HCT116 (cell line): ENCODE results near the gene P2RX5. TPM values are rescaled to one million over a fixed set of nuclear protein-coding genes. Genes with fewer than 3 reads are reported as not detected.

Source experiments
- ATAC-seq: fragments of 200-7000 bp; cut with Tn5 transposase; 2 replicates; pipeline ENCODE4 v1.9.1; 2020; ENCODE audit warnings: mild to moderate bottlenecking, moderate library complexity
- BruUV-seq: library from RNA; stranded (reverse); fragments of 400-500 nt; replicated peaks from 2 replicates; lab custom pipeline; 2021; lab: Mats Ljungman, UMichigan
- CTCF ChIA-PET: fragments of 300-600 bp; sonication (Branson Sonifier 250); formaldehyde crosslinking; loops from one replicate; lab custom pipeline; 2021; ENCODE audit warnings: antibody characterized with exemption; lab: Charles Lee
- POLR2A ChIA-PET: fragments of 300-600, 350-600 bp; sonication (Branson Sonifier 250); formaldehyde crosslinking; loops from one replicate; lab custom pipeline; 2021; ENCODE audit warnings: antibody characterized with exemption; lab: Charles Lee
- RAD21 ChIA-PET, 2 experiments: fragments of 300-600 bp; sonication (Branson Sonifier 250); formaldehyde crosslinking; loops; one replicate each; lab custom pipeline; 2023; ENCODE audit warnings: low total read pairs in 2 of 2; ENCODE audit not compliant: uncharacterized antibody in 2 of 2, unreplicated experiment in 2 of 2, low non-redundant PET in 1 of 2; lab: Charles Lee
- DNase-seq: peaks from one replicate; pipeline ENCODE4 v3.0.0-alpha.2; 2010; ENCODE audit warnings: low read depth, low spot score
- H2AFZ ChIP-seq: fragments of 200-600 bp; shearing (Covaris generic), sonication (generic); 2 replicates; pipeline ENCODE4 v1.6.1; 2017; ENCODE audit warnings: low read depth, mixed run types, mixed read lengths, antibody characterized with exemption, low read length; ENCODE audit not compliant: poor library complexity, severe bottlenecking
- H3K27ac ChIP-seq: 2 replicates; pipeline ENCODE4 v1.5.1; 2012; ENCODE audit warnings: low read depth, low read length
- H3K27me3 ChIP-seq: fragments of 200-600 bp; sonication (generic); 2 replicates; pipeline ENCODE4 v1.6.1; 2016; ENCODE audit warnings: mixed run types, low read length, mixed read lengths; ENCODE audit not compliant: insufficient read depth
- H3K36me3 ChIP-seq, 2 experiments: fragments of 200-500 bp in 1 of 2; fragments of 200-600 bp in 1 of 2; sonication (Bioruptor generic) in 1 of 2; sonication (generic) in 1 of 2; 2 replicates each; pipeline versions ENCODE4 v1.5.1 to v1.6.1; 2014 to 2016; ENCODE audit warnings: low read length in 2 of 2, inconsistent platforms in 1 of 2, mixed read lengths in 1 of 2, mixed run types in 1 of 2; ENCODE audit not compliant: insufficient read depth in 2 of 2, control insufficient read depth in 1 of 2
- H3K4me1 ChIP-seq, 2 experiments: fragments of 200-600 bp in 1 of 2; sonication (generic) in 1 of 2; 2 replicates each; pipeline versions ENCODE4 v1.5.1 to v1.6.1; 2012 to 2017; ENCODE audit warnings: low read length in 2 of 2, inconsistent platforms in 1 of 2, mild to moderate bottlenecking in 1 of 2, mixed read lengths in 1 of 2, mixed run types in 1 of 2, moderate library complexity in 1 of 2; ENCODE audit not compliant: insufficient read depth in 2 of 2, control insufficient read depth in 1 of 2
- H3K4me2 ChIP-seq: fragments of 200-600 bp; sonication (generic); 2 replicates; pipeline ENCODE4 v1.6.1; 2017; ENCODE audit warnings: mixed run types, low read length, mixed read lengths
- H3K4me3 ChIP-seq, 2 experiments: fragments of 200-600 bp in 1 of 2; sonication (generic) in 1 of 2; replicated peaks in 1 of 2; 2 replicates each; pipeline ENCODE4 v1.5.1; 2011 to 2016; ENCODE audit warnings: low read length in 2 of 2, control low read depth in 1 of 2, low read depth in 1 of 2, mild to moderate bottlenecking in 1 of 2, mixed read lengths in 1 of 2, mixed run types in 1 of 2
- H3K79me2 ChIP-seq: fragments of 200-600 bp; sonication (generic); 2 replicates; pipeline ENCODE4 v1.6.1; 2017; ENCODE audit warnings: mild to moderate bottlenecking, mixed run types, low read length, moderate library complexity, mixed read lengths; ENCODE audit not compliant: insufficient read depth
- H3K9ac ChIP-seq: fragments of 200-600 bp; sonication (generic); 2 replicates; pipeline ENCODE4 v1.6.1; 2016; ENCODE audit warnings: low read length, mixed read lengths
- H3K9me2 ChIP-seq: fragments of 200-600 bp; sonication (generic), shearing (Covaris generic); 2 replicates; pipeline ENCODE4 v1.6.1; 2017; ENCODE audit warnings: mixed run types, mild to moderate bottlenecking, moderate library complexity; ENCODE audit not compliant: insufficient read depth
- H3K9me3 ChIP-seq, 2 experiments: fragments of 200-500 bp in 1 of 2; fragments of 200-600 bp in 1 of 2; sonication (Bioruptor generic) in 1 of 2; sonication (generic) in 1 of 2; 2 replicates each; pipeline ENCODE4 v1.6.1; 2014 to 2017; ENCODE audit warnings: low read length in 2 of 2, mixed read lengths in 2 of 2, inconsistent platforms in 1 of 2, low read depth in 1 of 2, mild to moderate bottlenecking in 1 of 2, mixed run types in 1 of 2, moderate library complexity in 1 of 2; ENCODE audit not compliant: control insufficient read depth in 1 of 2, insufficient read depth in 1 of 2
- H4K20me1 ChIP-seq: fragments of 200-600 bp; sonication (generic), shearing (Covaris generic); 2 replicates; pipeline ENCODE4 v1.6.1; 2017; ENCODE audit warnings: mixed run types, mild to moderate bottlenecking, moderate library complexity; ENCODE audit not compliant: insufficient read depth
- ATF3 ChIP-seq: IDR thresholded peaks from 2 replicates; pipeline ENCODE4 v1.6.1; 2012
- CEBPB ChIP-seq: IDR thresholded peaks from 2 replicates; pipeline ENCODE4 v1.6.1; 2012; ENCODE audit warnings: low read depth
- EGR1 ChIP-seq: IDR thresholded peaks from 2 replicates; pipeline ENCODE4 v1.6.1; 2012; ENCODE audit warnings: low read depth
- EZH2 ChIP-seq: fragments of 200-600 bp; sonication (generic); IDR thresholded peaks from 2 replicates; pipeline ENCODE4 v1.6.1; 2017; ENCODE audit warnings: antibody characterized with exemption, mixed run types
- EZH2phosphoT487 ChIP-seq: fragments of 200-600 bp; IDR thresholded peaks from 2 replicates; pipeline ENCODE4 v1.6.1; 2018; ENCODE audit warnings: antibody characterized with exemption, borderline replicate concordance
- FOSL1 ChIP-seq: IDR thresholded peaks from 2 replicates; pipeline ENCODE4 v1.6.1; 2012; ENCODE audit warnings: low read depth
- MAX ChIP-seq: IDR thresholded peaks from 2 replicates; pipeline ENCODE4 v1.6.1; 2012
- POLR2A ChIP-seq: IDR thresholded peaks from 2 replicates; pipeline ENCODE4 v1.7.0; 2011; ENCODE audit warnings: borderline replicate concordance; ENCODE audit not compliant: insufficient read depth, insufficient read length; ENCODE audit errors: extremely low read depth
- RAD21 ChIP-seq: IDR thresholded peaks from 2 replicates; pipeline ENCODE4 v1.6.1; 2012; ENCODE audit warnings: low read depth, mild to moderate bottlenecking
- SIN3A ChIP-seq: IDR thresholded peaks from 2 replicates; pipeline ENCODE4 v1.6.1; 2012; ENCODE audit warnings: low read depth
- SRF ChIP-seq: IDR thresholded peaks from 2 replicates; pipeline ENCODE4 v1.6.1; 2012; ENCODE audit warnings: low read depth
- TCF7L2 ChIP-seq: IDR thresholded peaks from 2 replicates; pipeline ENCODE4 v1.7.0; 2011; ENCODE audit warnings: borderline replicate concordance, inconsistent platforms; ENCODE audit not compliant: insufficient read depth, insufficient read length; ENCODE audit errors: extremely low read depth
- YY1 ChIP-seq: IDR thresholded peaks from 2 replicates; pipeline ENCODE4 v1.6.1; 2011; ENCODE audit warnings: low read length, low read depth, moderate library complexity, mild to moderate bottlenecking; ENCODE audit not compliant: insufficient replicate concordance; ENCODE audit errors: extremely low read depth
- ZFX ChIP-seq: fragments of 450-650 bp; IDR thresholded peaks from 2 replicates; pipeline ENCODE4 v1.6.1; 2017
- ZNF274 ChIP-seq: fragments of 200-500 bp; sonication (Bioruptor generic); IDR thresholded peaks from 2 replicates; pipeline ENCODE4 v1.6.1; 2014; ENCODE audit warnings: mild to moderate bottlenecking, low read depth, low read length, inconsistent platforms
- intact Hi-C: fragments of 100-400 bp; cut with micrococcal nuclease; formaldehyde crosslinking; loops from 2 replicates; pipeline ENCODE4 v1.10.0; 2022
- total RNA-seq: library from RNA; stranded (reverse); gene quantifications from one replicate; pipeline ENCODE4 v1.2.1, GENCODE V29; 2021; ENCODE audit not compliant: unreplicated experiment
- TF ChIP-seq, protein P1 (sequence below), 3 experiments: fragments of 200-600 bp in 1 of 3; sonication (generic) in 1 of 3; IDR thresholded peaks in 2 of 3; conservative IDR thresholded peaks in 1 of 3; 2 replicates each; pipeline ENCODE4 v1.5.1; 2012 to 2017; ENCODE audit warnings: low read depth in 2 of 3, low read length in 2 of 3, antibody characterized with exemption in 1 of 3, borderline replicate concordance in 1 of 3, control low read depth in 1 of 3, mild to moderate bottlenecking in 1 of 3, mixed read lengths in 1 of 3, mixed run types in 1 of 3, moderate library complexity in 1 of 3; ENCODE audit not compliant: insufficient read depth in 1 of 3
- TF ChIP-seq, protein P2 (sequence below): IDR thresholded peaks from 2 replicates; pipeline ENCODE4 v1.6.1; 2011; ENCODE audit warnings: mild to moderate bottlenecking, low read length, moderate library complexity; ENCODE audit not compliant: insufficient replicate concordance; ENCODE audit errors: extremely low read depth

The P2RX5 gene
- total RNA-seq, 1 experiment from 2014 or later: 9.0 TPM

- CTCF ChIA-PET: no interaction called here
- TF ChIP-seq POLR2A (no peak), FOSL1 (no peak), SIN3A (no peak), EZH2phosphoT487 (no peak), ZFX (no peak), ATF3 (no peak), MAX (no peak), TCF7L2 (no peak), EZH2 (no peak), SRF (no peak), EGR1 (no peak), YY1 (no peak), RAD21 (no peak), CEBPB (no peak), ZNF274 (no peak)
- TF ChIP-seq, protein P1, sequence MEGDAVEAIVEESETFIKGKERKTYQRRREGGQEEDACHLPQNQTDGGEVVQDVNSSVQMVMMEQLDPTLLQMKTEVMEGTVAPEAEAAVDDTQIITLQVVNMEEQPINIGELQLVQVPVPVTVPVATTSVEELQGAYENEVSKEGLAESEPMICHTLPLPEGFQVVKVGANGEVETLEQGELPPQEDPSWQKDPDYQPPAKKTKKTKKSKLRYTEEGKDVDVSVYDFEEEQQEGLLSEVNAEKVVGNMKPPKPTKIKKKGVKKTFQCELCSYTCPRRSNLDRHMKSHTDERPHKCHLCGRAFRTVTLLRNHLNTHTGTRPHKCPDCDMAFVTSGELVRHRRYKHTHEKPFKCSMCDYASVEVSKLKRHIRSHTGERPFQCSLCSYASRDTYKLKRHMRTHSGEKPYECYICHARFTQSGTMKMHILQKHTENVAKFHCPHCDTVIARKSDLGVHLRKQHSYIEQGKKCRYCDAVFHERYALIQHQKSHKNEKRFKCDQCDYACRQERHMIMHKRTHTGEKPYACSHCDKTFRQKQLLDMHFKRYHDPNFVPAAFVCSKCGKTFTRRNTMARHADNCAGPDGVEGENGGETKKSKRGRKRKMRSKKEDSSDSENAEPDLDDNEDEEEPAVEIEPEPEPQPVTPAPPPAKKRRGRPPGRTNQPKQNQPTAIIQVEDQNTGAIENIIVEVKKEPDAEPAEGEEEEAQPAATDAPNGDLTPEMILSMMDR (IDR thresholded peaks at IDR 0.05 in 2 of 3, conservative IDR thresholded peaks at IDR 0.05 in 1 of 3; ENCODE audit: borderline replicate concordance in 1 of 3, insufficient read depth in 1 of 3, low read depth in 2 of 3, low read length in 2 of 3): no peak
- TF ChIP-seq, protein P2, sequence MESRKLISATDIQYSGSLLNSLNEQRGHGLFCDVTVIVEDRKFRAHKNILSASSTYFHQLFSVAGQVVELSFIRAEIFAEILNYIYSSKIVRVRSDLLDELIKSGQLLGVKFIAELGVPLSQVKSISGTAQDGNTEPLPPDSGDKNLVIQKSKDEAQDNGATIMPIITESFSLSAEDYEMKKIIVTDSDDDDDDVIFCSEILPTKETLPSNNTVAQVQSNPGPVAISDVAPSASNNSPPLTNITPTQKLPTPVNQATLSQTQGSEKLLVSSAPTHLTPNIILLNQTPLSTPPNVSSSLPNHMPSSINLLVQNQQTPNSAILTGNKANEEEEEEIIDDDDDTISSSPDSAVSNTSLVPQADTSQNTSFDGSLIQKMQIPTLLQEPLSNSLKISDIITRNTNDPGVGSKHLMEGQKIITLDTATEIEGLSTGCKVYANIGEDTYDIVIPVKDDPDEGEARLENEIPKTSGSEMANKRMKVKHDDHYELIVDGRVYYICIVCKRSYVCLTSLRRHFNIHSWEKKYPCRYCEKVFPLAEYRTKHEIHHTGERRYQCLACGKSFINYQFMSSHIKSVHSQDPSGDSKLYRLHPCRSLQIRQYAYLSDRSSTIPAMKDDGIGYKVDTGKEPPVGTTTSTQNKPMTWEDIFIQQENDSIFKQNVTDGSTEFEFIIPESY: no peak
- Histone ChIP-seq H3K9me2 (no peaks in the 10 kb centered on the region), H3K79me2 (no peaks in the 10 kb centered on the region), H3K4me1 (peaks cover 0 to 1% of the 10 kb centered on the region in 2 experiments; a peak in 2 of 4 replicates), H3K36me3 (no peaks in the 10 kb centered on the region), H4K20me1 (no peaks in the 10 kb centered on the region), H3K4me3 (no peak overlapping the region), H3K27ac (no peak overlapping the region), H3K9ac (no peak overlapping the region), H3K4me2 (no peak overlapping the region), H2AFZ (no peak overlapping the region), H3K27me3 (no peaks in the 10 kb centered on the region), H3K9me3 (no peaks in the 10 kb centered on the region)
- no TSS peak for BruUV-seq
- no peak for ATAC-seq
- no peak for DNase-seq
- RAD21 ChIA-PET: no interaction called here
- POLR2A ChIA-PET: no interaction called here
- intact Hi-C loops: no loop called here
Observed at GRCh38 chr17:3689262-3690093, 6.5 kb downstream of the P2RX5 start.
